ENCODE measurements around the gene HIRA. TPM values are rescaled to one million over a fixed set of nuclear protein-coding genes. Genes with fewer than 3 reads are reported as not detected.

HIRA gene
- total and polyA plus RNA-seq, 2 of the 8 experiments (the other 6 are each of a cell fraction or from before 2014, with no cell fraction given) = 34.9 to 67.2 TPM

- Histone ChIP-seq H3K27ac (ENCODE audit: low read depth, low read length) (no peak overlapping the region), H3K4me3 (ENCODE audit: extremely low read depth in 1 of 4, insufficient read depth in 2 of 4, low read depth in 3 of 4, low read length in 4 of 4) (no peak overlapping the region), H2AK5ac (ENCODE audit: low read depth, low read length) (no peak overlapping the region), H3K27me3 (replicated peaks in 1 of 4; ENCODE audit: control insufficient read depth in 3 of 4, extremely low read depth in 1 of 4, insufficient read depth in 3 of 4, low read length in 3 of 4) (no peaks in the 10 kb centered on the region), H2BK15ac (ENCODE audit: low read length) (no peak overlapping the region), H3K4me2 (ENCODE audit: insufficient read depth in 1 of 2, low read depth in 2 of 2, low read length in 2 of 2) (no peak overlapping the region), H3K79me2 (ENCODE audit: control insufficient read depth in 1 of 2, insufficient read depth in 2 of 2, low read length in 2 of 2) (no peaks in the 10 kb centered on the region), H2BK120ac (replicated peaks; ENCODE audit: low read depth, low read length) (no peak overlapping the region), H3K14ac (ENCODE audit: insufficient read length) (no peak overlapping the region), H2AFZ (ENCODE audit: low read length) (no peak overlapping the region), H3K9ac (replicated peaks in 1 of 4; ENCODE audit: extremely low read depth in 1 of 4, low read depth in 3 of 4, low read length in 3 of 4) (no peak overlapping the region), H3K18ac (ENCODE audit: extremely low read depth, low read length) (no peak overlapping the region), H2BK5ac (ENCODE audit: low read depth, low read length) (no peak overlapping the region), H3K36me3 (ENCODE audit: control insufficient read depth in 2 of 4, insufficient read depth in 4 of 4, low read length in 3 of 4) (peaks cover 2 to 44% (median 25%) of the 10 kb centered on the region in 4 experiments; a peak in 7 of 8 replicates), H4K8ac (ENCODE audit: extremely low read depth, insufficient read depth, low read length) (no peak overlapping the region), H2BK12ac (ENCODE audit: low read depth, low read length) (no peak overlapping the region), H3K4ac (replicated peaks; ENCODE audit: insufficient read length, low read depth, low read length) (no peak overlapping the region), H4K20me1 (replicated peaks in 1 of 2; ENCODE audit: control insufficient read depth in 1 of 2, insufficient read depth in 2 of 2, low read length in 2 of 2) (peaks cover 0 to 7% of the 10 kb centered on the region in 2 experiments), H2BK20ac (ENCODE audit: low read length) (no peak overlapping the region), H3K56ac (replicated peaks; ENCODE audit: insufficient read length, low read depth, low read length) (no peak overlapping the region), H4K5ac (ENCODE audit: insufficient read length, low read depth, low read length) (no peak overlapping the region), H3K79me1 (ENCODE audit: low read depth, low read length) (no peaks in the 10 kb centered on the region), H3K23ac (ENCODE audit: insufficient read length) (no peak overlapping the region), H3K4me1 (replicated peaks in 1 of 4; ENCODE audit: control insufficient read depth in 3 of 4, insufficient read depth in 4 of 4, low read length in 3 of 4) (no peaks in the 10 kb centered on the region), H3K9me3 (ENCODE audit: insufficient read depth in 2 of 2, low read depth in 1 of 2, low read length in 1 of 2) (no peaks in the 10 kb centered on the region), H3K23me2 (ENCODE audit: low read depth, low read length) (no peaks in the 10 kb centered on the region), H4K91ac (replicated peaks; ENCODE audit: insufficient read length, low read length) (no peak overlapping the region)
- ChIA-PET CTCF (ENCODE audit: partially characterized antibody) (no interaction called here), POLR2A (ENCODE audit: partially characterized antibody) (interaction anchor here (1.0 kb wide), 1 partner anchor 18 kb away, joined by 3 read pairs; the partner anchor contains the start of gene CDC45)
- 90% methylated on average over 1 of the region's 1 CpG; no CpG with 5 or more reads in 1 of the 2 experiments for WGBS, 2 experiments (ENCODE audit: extremely low coverage in 1 of 2, insufficient coverage in 1 of 2, insufficient read length in 1 of 2, insufficient replicate concordance in 2 of 2, low coverage in 1 of 2, low lambda C conversion rate in 2 of 2, missing lambda C conversion rate in 1 of 2)
- DNase-seq (ENCODE audit: low read depth in 1 of 2, low spot score in 2 of 2) (no peak), FAIRE-seq (no peak)
- TF ChIP-seq EZH2 (IDR thresholded peaks at IDR 0.05; ENCODE audit: low read depth, low read length, severe bottlenecking) = no peak
- TF ChIP-seq EGR1 (IDR thresholded peaks at IDR 0.05; ENCODE audit: borderline replicate concordance, low read depth, low read length) = no peak
- TF ChIP-seq ATF2 (IDR thresholded peaks at IDR 0.05; ENCODE audit: low read length) = no peak
- no peak for TF ChIP-seq SP4 (IDR thresholded peaks at IDR 0.05; ENCODE audit: low read length)
- TF ChIP-seq HDAC2 (IDR thresholded peaks at IDR 0.05; ENCODE audit: borderline replicate concordance in 1 of 2, low read depth in 2 of 2, low read length in 2 of 2) = no peak
- TF ChIP-seq CEBPB (IDR thresholded peaks at IDR 0.05; ENCODE audit: low read depth, low read length) = no peak
- TF ChIP-seq ZNF274 (IDR thresholded peaks at IDR 0.05; ENCODE audit: borderline replicate concordance, extremely low read depth, low read length) = no peak
- TF ChIP-seq BCL11A (IDR thresholded peaks at IDR 0.05; ENCODE audit: low read depth in 2 of 2, low read length in 2 of 2) = no peak
- no peak for TF ChIP-seq POLR2AphosphoS5 (IDR thresholded peaks at IDR 0.05; ENCODE audit: low read depth, low read length)
- no peak for TF ChIP-seq YY1 (IDR thresholded peaks at IDR 0.05; ENCODE audit: low read depth, low read length)
- no peak for TF ChIP-seq CHD2 (IDR thresholded peaks at IDR 0.05; ENCODE audit: low read length)
- TF ChIP-seq TBP (IDR thresholded peaks at IDR 0.05; ENCODE audit: low read depth, low read length) = no peak
- TF ChIP-seq SUZ12 (IDR thresholded peaks at IDR 0.05; ENCODE audit: low read length) = no peak
Measured at GRCh38 chr22:19461506-19461905, 30.0 kb upstream of the HIRA start.
